HT1080 (cell line): Measurements from ENCODE around the gene MVK. TPM values are rescaled to one million over a fixed set of nuclear protein-coding genes. Genes with fewer than 3 reads are reported as not detected.

Experiments used
- DNase-seq: peaks from one replicate; pipeline ENCODE4 v3.0.0-alpha.2; 2015; ENCODE audit warnings: low read depth
- total RNA-seq: library from RNA; depleted of rRNA; stranded (reverse); fragments of >200 nt; shearing (Covaris generic); gene quantifications from 2 replicates; pipeline ENCODE4 v1.2.3, GENCODE V29; 2014

MVK gene
- total RNA-seq, 1 experiment from 2014 or later: 62.2 TPM

- no peak for DNase-seq
Measured at GRCh38 chr12:109563291-109564284, 10.0 kb upstream of the MVK start.

- no peak for DNase-seq
Measured at GRCh38 chr12:109566424-109566823, 7.2 kb upstream of the MVK start.

GRCh38 chr12:109567296-109567695 lies 6.3 kb upstream of the MVK start:
- DNase-seq: no peak

GRCh38 chr12:109567967-109568366 lies 5.6 kb upstream of the MVK start:
- DNase-seq: no peak

GRCh38 chr12:109568486-109568885 lies 5.1 kb upstream of the MVK start:
- DNase-seq: no peak

- DNase-seq: no peak
Measured at GRCh38 chr12:109571773-109572505, 1.7 kb upstream of the MVK start.

- no peak for DNase-seq
Measured at GRCh38 chr12:109572506-109572845, 1.1 kb upstream of the MVK start.

GRCh38 chr12:109573914-109574244 lies 285 bp downstream of the MVK start:
- no peak for DNase-seq

- DNase-seq: no peak
Measured at GRCh38 chr12:109575683-109576082, 2.1 kb downstream of the MVK start.

GRCh38 chr12:109577311-109577710 lies 3.7 kb downstream of the MVK start:
- no peak for DNase-seq

- no peak for DNase-seq
Measured at GRCh38 chr12:109578330-109578927, 4.8 kb downstream of the MVK start.

GRCh38 chr12:109579639-109580038 lies 6.0 kb downstream of the MVK start:
- DNase-seq: no peak

- no peak for DNase-seq
Measured at GRCh38 chr12:109580272-109580671, 6.7 kb downstream of the MVK start.

- DNase-seq: no peak
Measured at GRCh38 chr12:109580684-109581333, 7.2 kb downstream of the MVK start.

- DNase-seq: no peak
Measured at GRCh38 chr12:109581334-109581691, 7.7 kb downstream of the MVK start.

- no peak for DNase-seq
Measured at GRCh38 chr12:109581856-109582255, 8.3 kb downstream of the MVK start.

GRCh38 chr12:109582636-109583035 lies 9.0 kb downstream of the MVK start:
- DNase-seq: peak; percentile 17

GRCh38 chr12:109583733-109584132 lies 10.1 kb downstream of the MVK start:
- no peak for DNase-seq

- peak; percentile 26 for DNase-seq
Measured at GRCh38 chr12:109586385-109587296, 13.0 kb downstream of the MVK start.

- no peak for DNase-seq
Measured at GRCh38 chr12:109587921-109588320, 14.3 kb downstream of the MVK start.
